ENCODE measurements around the gene PLXNA2. TPM values are rescaled to one million over a fixed set of nuclear protein-coding genes. Genes with fewer than 3 reads are reported as not detected.

PLXNA2 gene
- total and polyA plus RNA-seq, 2 of the 13 experiments (the other 11 are each of a cell fraction or from before 2014, with no cell fraction given): 1.1 to 2.1 TPM

- peaks cover 73% of the 10 kb centered on the region for H3K4me1 ChIP-seq (ENCODE audit: insufficient read depth, low read length)
- WGBS (ENCODE audit: low lambda C conversion rate): 59% methylated on average over 8 of the region's 9 CpGs
- H3K9ac ChIP-seq (ENCODE audit: insufficient read depth, low read depth, low read length): no peak overlapping the region
- in situ Hi-C loops (cut with HindIII; ENCODE audit: extremely low pct_ligation_motif_present, low pct_unique_long_range_greater_than_20kb) (no loop called here), intact Hi-C loops (cut with micrococcal nuclease; ENCODE audit: unreplicated experiment) (loop anchor here (5.0 kb wide), 1 partner anchor 118 kb away; no protein-coding TSS in a partner anchor)
- FAIRE-seq (no peak), ATAC-seq (no peak), DNase-seq (ENCODE audit: low spot score) (no peak)
- H3K36me3 ChIP-seq (replicated peaks in 1 of 2; ENCODE audit: control insufficient read depth in 1 of 2, insufficient read depth in 2 of 2, low read length in 2 of 2): no peaks in the 10 kb centered on the region
- H4K20me1 ChIP-seq (ENCODE audit: insufficient read depth, low read length): no peaks in the 10 kb centered on the region
- no peaks in the 10 kb centered on the region for H3K79me2 ChIP-seq (ENCODE audit: insufficient read depth, low read length)
- H3K9me3 ChIP-seq (ENCODE audit: low read length): no peaks in the 10 kb centered on the region
- POLR2A ChIA-PET: interaction anchor here (1.0 to 1.5 kb wide), 5 partner anchors 7 to 32 kb away, joined by 3 to 7 read pairs (median 4); partner anchors contain the start of gene PLXNA2
- H3K4me2 ChIP-seq (ENCODE audit: low read depth, low read length): peak overlapping the region; percentile 69; the same call in 1 of the 2 replicates
- H3K4me3 ChIP-seq (replicated peaks in 1 of 3; ENCODE audit: insufficient read depth in 1 of 3, low read depth in 2 of 3, low read length in 3 of 3): peak overlapping the region in 1 of 3 experiments; percentile 33; a peak in 1 of 6 replicates
- BruUV-seq (replicated peaks): no TSS peak
- CTCF ChIA-PET (ENCODE audit: low intra/inter-chr PET ratio, low total read pairs): no interaction called here
- peaks cover 0 to 4% of the 10 kb centered on the region in 2 experiments; a peak in 1 of 5 replicates for H3K27me3 ChIP-seq (ENCODE audit: control insufficient read depth in 1 of 2, insufficient read depth in 2 of 2, low read length in 2 of 2)
- H3K27ac ChIP-seq (ENCODE audit: extremely low read length, insufficient read depth, low read length): peak overlapping the region; percentile 43
- TF ChIP-seq ZNF629 (CRISPR knock-in tag; conservative IDR thresholded peaks at IDR 0.05) (peak; percentile 91), GTF3A (CRISPR knock-in tag; conservative IDR thresholded peaks at IDR 0.05) (no peak), STAG1 (CRISPR knock-in tag; IDR thresholded peaks at IDR 0.05) (no peak), ZNF678 (CRISPR knock-in tag; IDR thresholded peaks at IDR 0.05) (no peak)
- H2AFZ ChIP-seq (ENCODE audit: low read length): no peak overlapping the region
Observed at GRCh38 chr1:208235356-208235981, 8.7 kb downstream of the PLXNA2 start.

- CTCF ChIA-PET (ENCODE audit: low intra/inter-chr PET ratio, low total read pairs): no interaction called here
- peak; percentile 39 for FAIRE-seq
- POLR2A ChIA-PET: interaction anchor here (0.7 to 1.0 kb wide), 3 partner anchors 10 to 57 kb away, joined by 3 to 7 read pairs (median 3); partner anchors contain the start of gene PLXNA2
- H3K36me3 ChIP-seq (replicated peaks in 1 of 2; ENCODE audit: control insufficient read depth in 1 of 2, insufficient read depth in 2 of 2, low read length in 2 of 2): no peaks in the 10 kb centered on the region; a peak in 1 of 5 replicates
- peak; percentile 62 for ATAC-seq
- in situ Hi-C loops (cut with HindIII; ENCODE audit: extremely low pct_ligation_motif_present, low pct_unique_long_range_greater_than_20kb) (no loop called here), intact Hi-C loops (cut with micrococcal nuclease; ENCODE audit: unreplicated experiment) (loop anchor here (5.0 kb wide), 1 partner anchor 117 kb away; no protein-coding TSS in a partner anchor)
- no peaks in the 10 kb centered on the region for H4K20me1 ChIP-seq (ENCODE audit: insufficient read depth, low read length)
- no peak overlapping the region for H3K27ac ChIP-seq (ENCODE audit: extremely low read length, insufficient read depth, low read length)
- H3K4me1 ChIP-seq (ENCODE audit: insufficient read depth, low read length): peaks cover 65% of the 10 kb centered on the region
- no TSS peak for BruUV-seq (replicated peaks)
- H3K4me2 ChIP-seq (ENCODE audit: low read depth, low read length): peak overlapping the region; percentile 19; the same call in 1 of the 2 replicates
- 21% methylated on average over 5 of the region's 5 CpGs for WGBS (ENCODE audit: low lambda C conversion rate)
- no peaks in the 10 kb centered on the region for H3K79me2 ChIP-seq (ENCODE audit: insufficient read depth, low read length)
- DNase-seq (ENCODE audit: low spot score): peak; percentile 72
- H3K4me3 ChIP-seq (replicated peaks in 1 of 3; ENCODE audit: insufficient read depth in 1 of 3, low read depth in 2 of 3, low read length in 3 of 3): no peak overlapping the region
- no peak overlapping the region for H2AFZ ChIP-seq (ENCODE audit: low read length)
- no peak overlapping the region for H3K9ac ChIP-seq (ENCODE audit: insufficient read depth, low read depth, low read length)
- H3K27me3 ChIP-seq (ENCODE audit: control insufficient read depth in 1 of 2, insufficient read depth in 2 of 2, low read length in 2 of 2): peaks cover 0 to 4% of the 10 kb centered on the region in 2 experiments; a peak in 1 of 5 replicates
- no peaks in the 10 kb centered on the region for H3K9me3 ChIP-seq (ENCODE audit: low read length)
- TF ChIP-seq ZBTB33 (CRISPR knock-in tag; IDR thresholded peaks at IDR 0.05) (peak; percentile 82), ZFP91 (CRISPR knock-in tag; IDR thresholded peaks at IDR 0.05; ENCODE audit: borderline replicate concordance) (0 out of 2 replicates have a peak, but pooled peaks have one; percentile 16), PATZ1 (CRISPR knock-in tag; IDR thresholded peaks at IDR 0.05) (0 out of 2 replicates have a peak, but pooled peaks have one; percentile 10)
Observed at GRCh38 chr1:208234721-208235120, 9.5 kb downstream of the PLXNA2 start.

All from HepG2 (cell line).